IMR-90 (cell line): ENCODE results near the gene RECQL5. TPM values are rescaled to one million over a fixed set of nuclear protein-coding genes. Genes with fewer than 3 reads are reported as not detected.

Experiments
- ATAC-seq: fragments of 200-7000 bp; cut with Tn5 transposase; 2 replicates; pipeline ENCODE4 v1.9.1; 2020; ENCODE audit warnings: low read depth, mild to moderate bottlenecking, moderate library complexity
- BruUV-seq: library from RNA; stranded (reverse); fragments of 400-500 nt; replicated peaks from 2 replicates; lab custom pipeline; 2021; lab: Mats Ljungman, UMichigan
- CTCF ChIA-PET: fragments of 300-600 bp; formaldehyde crosslinking; extraction: SDS; loops from one replicate; lab custom pipeline; 2021; ENCODE audit warnings: antibody characterized with exemption; lab: Yijun Ruan, JAX
- POLR2A ChIA-PET: fragments of 300-600 bp; sonication (Branson Sonifier 250); formaldehyde crosslinking; loops from one replicate; lab custom pipeline; 2022; ENCODE audit warnings: antibody characterized with exemption; ENCODE audit not compliant: unreplicated experiment; lab: Charles Lee
- DNase-seq: peaks from one replicate; pipeline ENCODE4 v3.0.0; 2013
- H2AFZ ChIP-seq: replicated peaks from 2 replicates; pipeline ENCODE3; 2013; ENCODE audit warnings: low read length, mild to moderate bottlenecking; ENCODE audit not compliant: poor library complexity
- H2AK5ac ChIP-seq: 2 replicates; pipeline ENCODE4 v1.6.1; 2013; ENCODE audit warnings: low read depth, low read length, inconsistent platforms
- H2AK9ac ChIP-seq: replicated peaks from 2 replicates; pipeline ENCODE3; 2013; ENCODE audit warnings: mild to moderate bottlenecking, low read depth, low read length, moderate library complexity; ENCODE audit not compliant: poor library complexity
- H2BK120ac ChIP-seq: 2 replicates; pipeline ENCODE4 v1.6.1; 2013; ENCODE audit warnings: low read depth, low read length, inconsistent platforms
- H2BK15ac ChIP-seq: 3 replicates; pipeline ENCODE4 v1.6.1; 2013; ENCODE audit warnings: low read depth, low read length, inconsistent platforms
- H2BK20ac ChIP-seq: 2 replicates; pipeline ENCODE4 v1.6.1; 2013; ENCODE audit warnings: low read depth, mild to moderate bottlenecking, inconsistent platforms, low read length, moderate library complexity
- H2BK5ac ChIP-seq: 2 replicates; pipeline ENCODE4 v1.6.1; 2013; ENCODE audit warnings: mild to moderate bottlenecking, low read depth, low read length, inconsistent platforms; ENCODE audit not compliant: poor library complexity, severe bottlenecking
- H3K14ac ChIP-seq: replicated peaks from 2 replicates; pipeline ENCODE4 v1.6.1; 2013; ENCODE audit warnings: low read depth, low read length, inconsistent platforms
- H3K18ac ChIP-seq: 2 replicates; pipeline ENCODE4 v1.6.1; 2013; ENCODE audit warnings: low read depth, low read length, control low read depth
- H3K23ac ChIP-seq: 2 replicates; pipeline ENCODE4 v1.6.1; 2013; ENCODE audit warnings: low read depth, low read length, inconsistent platforms
- H3K27ac ChIP-seq: 2 replicates; pipeline ENCODE4 v1.5.1; 2013; ENCODE audit warnings: mild to moderate bottlenecking, control low read depth, low read length; ENCODE audit not compliant: insufficient read depth
- H3K27me3 ChIP-seq: 2 replicates; pipeline ENCODE4 v1.6.1; 2013; ENCODE audit warnings: low read length; ENCODE audit not compliant: control insufficient read depth, insufficient read depth
- H3K36me3 ChIP-seq: 2 replicates; pipeline ENCODE4 v1.6.1; 2013; ENCODE audit warnings: low read length, mixed read lengths; ENCODE audit not compliant: control insufficient read depth, insufficient read depth
- H3K4ac ChIP-seq: 2 replicates; pipeline ENCODE4 v1.6.1; 2013; ENCODE audit warnings: low read depth, low read length, inconsistent platforms
- H3K4me1 ChIP-seq: 2 replicates; pipeline ENCODE4 v1.6.1; 2013; ENCODE audit warnings: low read length, mixed read lengths; ENCODE audit not compliant: control insufficient read depth, insufficient read depth
- H3K4me2 ChIP-seq: 2 replicates; pipeline ENCODE4 v1.6.1; 2013; ENCODE audit warnings: low read depth, mild to moderate bottlenecking, control low read depth, low read length, moderate library complexity
- H3K4me3 ChIP-seq: 2 replicates; pipeline ENCODE4 v1.5.1; 2013; ENCODE audit warnings: low read depth, mild to moderate bottlenecking, control low read depth, low read length, moderate library complexity; ENCODE audit not compliant: insufficient read depth
- H3K56ac ChIP-seq: 2 replicates; pipeline ENCODE4 v1.6.1; 2013; ENCODE audit warnings: low read length, inconsistent platforms; ENCODE audit not compliant: insufficient read depth; ENCODE audit errors: extremely low read depth
- H3K79me1 ChIP-seq, 2 experiments: 2 replicates each; pipeline ENCODE4 v1.6.1; 2013; ENCODE audit warnings: low read length in 2 of 2, inconsistent platforms in 1 of 2, low read depth in 1 of 2
- H3K9ac ChIP-seq: 2 replicates; pipeline ENCODE4 v1.6.1; 2013; ENCODE audit warnings: low read depth, low read length, control low read depth
- H3K9me1 ChIP-seq: 2 replicates; pipeline ENCODE4 v1.6.1; 2013; ENCODE audit warnings: low read length, inconsistent platforms; ENCODE audit not compliant: insufficient read depth
- H3K9me3 ChIP-seq: 2 replicates; pipeline ENCODE4 v1.6.1; 2013; ENCODE audit warnings: low read length; ENCODE audit not compliant: control insufficient read depth, insufficient read depth
- H4K20me1 ChIP-seq: 2 replicates; pipeline ENCODE4 v1.6.1; 2013; ENCODE audit warnings: low read length, inconsistent platforms; ENCODE audit not compliant: insufficient read depth
- H4K5ac ChIP-seq: 2 replicates; pipeline ENCODE4 v1.6.1; 2013; ENCODE audit warnings: mild to moderate bottlenecking, low read depth, low read length, control low read depth
- H4K8ac ChIP-seq, 2 experiments: 2 replicates each; pipeline ENCODE4 v1.6.1; 2013; ENCODE audit warnings: low read depth in 2 of 2, low read length in 2 of 2, control low read depth in 1 of 2, inconsistent platforms in 1 of 2
- H4K91ac ChIP-seq: 2 replicates; pipeline ENCODE4 v1.6.1; 2013; ENCODE audit warnings: low read depth, low read length, inconsistent platforms; ENCODE audit not compliant: insufficient read depth
- CEBPB ChIP-seq: IDR thresholded peaks from 2 replicates; pipeline ENCODE4 v1.6.1; 2012; ENCODE audit warnings: low read depth, low read length, improper control_type of control experiment
- FOS ChIP-seq: fragments of 150-350 bp; IDR thresholded peaks from 2 replicates; pipeline ENCODE4 v1.6.1; 2016; ENCODE audit warnings: low read depth, low read length
- MAZ ChIP-seq: IDR thresholded peaks from 2 replicates; pipeline ENCODE4 v1.6.1; 2012; ENCODE audit warnings: low read depth, mild to moderate bottlenecking, low read length, improper control_type of control experiment, moderate library complexity, borderline replicate concordance
- MXI1 ChIP-seq: IDR thresholded peaks from 2 replicates; pipeline ENCODE4 v1.6.1; 2012; ENCODE audit warnings: low read depth, mild to moderate bottlenecking, low read length, moderate library complexity, borderline replicate concordance
- POLR2A ChIP-seq: IDR thresholded peaks from 2 replicates; pipeline ENCODE4 v1.6.1; 2012; ENCODE audit warnings: mild to moderate bottlenecking, low read depth, low read length
- RAD21 ChIP-seq: IDR thresholded peaks from 2 replicates; pipeline ENCODE4 v1.6.1; 2012; ENCODE audit warnings: low read length, improper control_type of control experiment
- RCOR1 ChIP-seq: IDR thresholded peaks from 2 replicates; pipeline ENCODE4 v1.6.1; 2012; ENCODE audit warnings: mild to moderate bottlenecking, low read length, improper control_type of control experiment; ENCODE audit not compliant: insufficient replicate concordance
- RFX5 ChIP-seq: IDR thresholded peaks from 2 replicates; pipeline ENCODE4 v1.8.0; 2012; ENCODE audit warnings: low read depth, mild to moderate bottlenecking, low read length, moderate library complexity
- SMC3 ChIP-seq: fragments of 150-350 bp; IDR thresholded peaks from 2 replicates; pipeline ENCODE4 v1.6.1; 2016; ENCODE audit warnings: low read depth, mild to moderate bottlenecking, antibody characterized with exemption, low read length, moderate library complexity
- WGBS, 2 experiments: methylation state at CpG; one replicate each; pipeline versions ENCODE4 v1.1.5 to v1.1.7; 2013; ENCODE audit warnings: missing lambda C conversion rate in 2 of 2; ENCODE audit not compliant: insufficient read length in 1 of 2; ENCODE audit errors: extremely low coverage in 2 of 2; 5-methylcytosine and 5-hydroxymethylcytosine counted together
- dilution Hi-C: fragments of 300-500 bp; cut with HindIII; formaldehyde crosslinking; loops from one replicate; pipeline ENCODE4 v1.14.3; 2018; ENCODE audit warnings: low sequenced_read_pairs; ENCODE audit not compliant: unreplicated experiment
- in situ Hi-C: fragments of 300-500 bp; cut with MboI; formaldehyde crosslinking; loops from 3 replicates; pipeline ENCODE4 v1.14.3; 2019; ENCODE audit warnings: low sequenced_read_pairs, inconsistent platforms, mixed read lengths
- intact Hi-C: fragments of 100-400 bp; cut with micrococcal nuclease; formaldehyde crosslinking; loops from 2 replicates; pipeline ENCODE4 v1.10.0; 2022
- polyA plus RNA-seq, 3 experiments: library from polyadenylated mRNA; depleted of rRNA; stranded (reverse); fragments of >200 nt; gene quantifications; 2 replicates each; pipeline ENCODE4 v1.2.3, GENCODE V29; 2012; ENCODE audit warnings: low replicate concordance in 1 of 3
- total RNA-seq: library from RNA; depleted of rRNA; stranded (reverse); fragments of >200 nt; gene quantifications from 2 replicates; pipeline ENCODE4 v1.2.3, GENCODE V29; 2012
- TF ChIP-seq, protein P1 (sequence below): conservative IDR thresholded peaks from 2 replicates; pipeline ENCODE4 v1.5.1; 2012; ENCODE audit warnings: mild to moderate bottlenecking, low read depth, low read length, improper control_type of control experiment

The RECQL5 gene
- total and polyA plus RNA-seq, 2 of the 4 experiments (the other 2 are of a cell fraction) = 7.3 to 23.7 TPM

DNA sequence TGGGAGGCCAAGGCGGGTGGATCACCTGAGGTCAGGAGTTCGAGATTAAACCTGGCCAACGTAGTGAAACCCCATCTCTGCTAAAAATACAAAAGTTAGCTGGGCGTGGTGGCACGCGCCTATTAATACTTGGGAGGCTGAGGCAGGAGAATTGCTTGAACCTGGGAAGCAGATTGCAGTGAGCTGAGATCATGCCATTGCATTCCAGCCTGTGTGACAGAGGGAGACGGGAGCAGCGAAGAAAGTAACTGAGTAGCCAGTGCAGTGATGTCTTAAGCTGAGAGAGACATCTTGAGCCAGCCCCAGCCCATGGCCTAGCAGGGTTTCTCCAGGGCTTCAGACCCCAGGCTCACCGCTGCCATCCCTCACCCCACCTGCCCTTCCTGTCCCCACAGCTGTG lies 43.6 kb downstream of the RECQL5 start:
- no peak overlapping the region for H4K5ac ChIP-seq
- in situ Hi-C loops (no loop called here), dilution Hi-C loops (no loop called here), intact Hi-C loops (no loop called here)
- H3K9ac ChIP-seq = no peak overlapping the region
- H3K4me3 ChIP-seq = no peak overlapping the region
- no peak overlapping the region for H2BK5ac ChIP-seq
- ChIA-PET CTCF (interaction anchor here (0.8 to 1.5 kb wide), 2 partner anchors 10 to 11 kb away, joined by 4 to 5 read pairs; partner anchors contain the start of gene SMIM5), POLR2A (interaction anchor here (0.6 kb wide), 1 partner anchor 14 kb away, joined by 4 read pairs; no protein-coding TSS in a partner anchor)
- H2AFZ ChIP-seq = no peak overlapping the region
- H3K14ac ChIP-seq = no peak overlapping the region
- H3K23ac ChIP-seq = no peak overlapping the region
- H3K27ac ChIP-seq = no peak overlapping the region
- no peaks in the 10 kb centered on the region; the same call in 1 of the 2 replicates for H4K20me1 ChIP-seq
- DNase-seq = peak; percentile 9
- H3K79me1 ChIP-seq = no peaks in the 10 kb centered on the region
- H4K8ac ChIP-seq = no peak overlapping the region
- ATAC-seq = no peak
- H3K4me2 ChIP-seq = no peak overlapping the region
- no peaks in the 10 kb centered on the region; the same call in 1 of the 2 replicates for H3K36me3 ChIP-seq
- BruUV-seq = no TSS peak
- H2BK20ac ChIP-seq = no peak overlapping the region
- no peak for TF ChIP-seq CEBPB
- no peak for TF ChIP-seq RAD21
- no peak for TF ChIP-seq RFX5
- TF ChIP-seq, protein P1, sequence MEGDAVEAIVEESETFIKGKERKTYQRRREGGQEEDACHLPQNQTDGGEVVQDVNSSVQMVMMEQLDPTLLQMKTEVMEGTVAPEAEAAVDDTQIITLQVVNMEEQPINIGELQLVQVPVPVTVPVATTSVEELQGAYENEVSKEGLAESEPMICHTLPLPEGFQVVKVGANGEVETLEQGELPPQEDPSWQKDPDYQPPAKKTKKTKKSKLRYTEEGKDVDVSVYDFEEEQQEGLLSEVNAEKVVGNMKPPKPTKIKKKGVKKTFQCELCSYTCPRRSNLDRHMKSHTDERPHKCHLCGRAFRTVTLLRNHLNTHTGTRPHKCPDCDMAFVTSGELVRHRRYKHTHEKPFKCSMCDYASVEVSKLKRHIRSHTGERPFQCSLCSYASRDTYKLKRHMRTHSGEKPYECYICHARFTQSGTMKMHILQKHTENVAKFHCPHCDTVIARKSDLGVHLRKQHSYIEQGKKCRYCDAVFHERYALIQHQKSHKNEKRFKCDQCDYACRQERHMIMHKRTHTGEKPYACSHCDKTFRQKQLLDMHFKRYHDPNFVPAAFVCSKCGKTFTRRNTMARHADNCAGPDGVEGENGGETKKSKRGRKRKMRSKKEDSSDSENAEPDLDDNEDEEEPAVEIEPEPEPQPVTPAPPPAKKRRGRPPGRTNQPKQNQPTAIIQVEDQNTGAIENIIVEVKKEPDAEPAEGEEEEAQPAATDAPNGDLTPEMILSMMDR = no peak
- TF ChIP-seq MXI1 = no peak
- no peak for TF ChIP-seq POLR2A
- TF ChIP-seq SMC3 = no peak
- TF ChIP-seq FOS = no peak
- TF ChIP-seq RCOR1 = no peak
- TF ChIP-seq MAZ = no peak
- H3K9me3 ChIP-seq = no peaks in the 10 kb centered on the region
- no peak overlapping the region for H2BK120ac ChIP-seq
- H3K27me3 ChIP-seq = peaks cover 9% of the 10 kb centered on the region; the same call in 1 of the 2 replicates
- no peak overlapping the region for H3K18ac ChIP-seq
- no peaks in the 10 kb centered on the region for H3K9me1 ChIP-seq
- H3K4me1 ChIP-seq = peaks cover 5% of the 10 kb centered on the region; the same call in 1 of the 2 replicates
- H3K56ac ChIP-seq = no peak overlapping the region
- 100% methylated on average over 1 of the region's 9 CpGs; no CpG with 5 or more reads in 1 of the 2 experiments for WGBS, 2 experiments
- no peak overlapping the region for H4K91ac ChIP-seq
- no peak overlapping the region for H2BK15ac ChIP-seq
- H3K4ac ChIP-seq = no peak overlapping the region
- H2AK9ac ChIP-seq = no peak overlapping the region
- no peak overlapping the region for H2AK5ac ChIP-seq
